GM21529 (cell line): ENCODE measurements around the gene CDC7.
"Not testable (repeated sequence)": the region's sequence is repeated elsewhere in the genome, so short reads cannot be mapped to it uniquely, and the experiment has no call there.

Experiments used
- ATAC-seq: cut with Tn5 transposase; IDR thresholded peaks from one replicate; pipeline ENCODE4 v1.9.1; 2021; ENCODE audit not compliant: unreplicated experiment

CDC7 gene

DNA sequence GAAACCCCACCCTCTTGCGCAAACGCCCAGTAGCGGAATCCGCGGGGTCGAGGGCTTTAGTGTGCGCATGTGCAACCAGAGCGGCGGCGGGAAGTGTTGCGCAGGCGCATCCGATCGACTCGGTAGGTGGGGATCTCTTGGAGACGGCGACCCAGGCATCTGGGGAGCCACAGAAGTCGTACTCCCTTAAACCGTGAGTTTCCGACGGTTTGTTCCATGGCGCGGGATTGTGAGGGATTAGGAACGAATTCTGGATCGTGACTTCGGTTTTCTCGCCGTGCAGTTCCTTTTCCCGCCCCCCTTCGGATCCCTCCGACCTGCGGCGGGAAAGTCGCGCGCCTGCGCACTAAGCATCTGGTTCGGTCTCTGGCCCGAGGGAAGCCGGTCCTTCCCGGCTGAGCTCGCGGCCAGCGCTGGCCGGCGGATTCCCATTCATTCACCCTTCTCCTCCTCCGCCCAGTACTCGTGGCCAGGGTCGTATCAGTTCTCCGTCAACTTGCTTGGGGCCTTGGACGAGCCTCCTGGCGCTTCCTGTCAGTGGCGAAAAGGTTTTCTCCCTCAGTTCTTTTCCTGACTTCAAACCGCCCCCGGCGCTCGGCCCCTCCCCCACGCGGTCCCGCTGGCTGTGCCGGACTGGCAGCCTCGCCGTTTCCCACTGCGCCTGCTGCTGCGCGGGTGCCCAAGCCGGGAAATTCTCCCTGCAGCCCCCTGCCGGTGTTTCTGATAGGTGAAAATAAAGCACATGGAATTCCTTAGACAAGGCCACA, at the start of gene CDC7:
CDC7 (plus strand) TSS at position 96 of the 767 bp plus-strand sequence. CDS start 866 bp downstream, outside the sequence.
- peak; percentile 76 for ATAC-seq

GRCh38 chr1:91454136-91454535, 46.5 kb upstream of the CDC7 start:
- ATAC-seq: no peak

DNA sequence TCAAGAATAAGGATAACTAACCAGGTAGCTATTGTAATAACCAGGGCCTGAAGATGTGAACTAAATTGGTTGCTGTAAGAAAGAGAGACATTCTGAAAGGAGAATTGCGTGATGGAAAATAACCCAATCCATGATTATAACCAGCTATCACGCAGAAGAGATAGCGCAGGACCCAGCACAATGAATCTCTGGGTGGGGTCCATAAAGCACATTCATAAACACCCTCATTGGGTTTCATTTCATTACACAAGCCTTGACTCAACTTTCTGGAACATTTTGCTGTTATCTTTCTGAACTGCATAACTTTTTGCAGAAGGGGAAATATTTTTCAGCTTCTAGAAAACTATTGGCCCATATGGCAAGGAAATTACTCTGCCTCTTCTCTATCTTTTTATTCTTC, 45.3 kb upstream of the CDC7 start:
- ATAC-seq: no peak

GRCh38 chr1:91455896-91456295, 44.8 kb upstream of the CDC7 start:
- ATAC-seq: no peak

DNA sequence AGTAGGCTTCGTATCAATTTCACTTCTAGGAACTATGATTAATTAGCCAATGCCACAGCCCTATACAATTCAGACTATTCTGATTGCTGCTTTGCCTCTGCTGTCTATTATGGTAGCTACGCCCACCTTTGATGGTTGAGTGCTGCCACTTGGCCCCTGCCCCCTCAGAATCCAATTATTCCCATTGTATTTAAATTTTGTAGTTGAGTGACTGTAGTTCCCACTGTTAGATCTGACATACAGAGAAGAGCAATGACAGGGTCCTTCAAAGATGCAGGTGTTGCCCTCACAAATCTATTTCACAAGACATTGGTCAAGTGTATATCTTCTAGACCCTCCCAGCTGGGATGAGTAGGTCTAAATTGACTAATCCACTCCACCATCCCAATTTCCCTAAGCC, 35.3 kb upstream of the CDC7 start:
- ATAC-seq: not testable (repeated sequence)

GRCh38 chr1:91476533-91477217, 24.0 kb upstream of the CDC7 start:
- ATAC-seq: no peak

DNA sequence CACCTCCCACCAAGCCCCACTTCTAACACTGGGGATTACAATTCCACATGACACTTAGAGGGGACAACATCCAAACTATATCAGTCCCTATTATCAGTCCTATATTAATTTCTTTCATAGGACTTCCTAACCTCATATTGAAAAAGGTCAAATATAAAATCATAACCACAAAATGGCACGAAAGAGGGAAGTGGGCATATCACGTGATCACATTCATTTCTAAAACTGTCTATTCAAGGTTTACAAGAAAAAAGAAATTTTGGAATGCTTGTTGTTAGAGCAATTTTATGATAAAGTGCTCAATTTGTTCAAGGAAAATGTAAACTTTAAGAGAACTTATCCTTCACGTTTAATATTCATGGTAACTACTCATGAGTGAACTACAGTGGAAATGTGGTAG, 13.2 kb upstream of the CDC7 start:
- ATAC-seq: no peak

GRCh38 chr1:91490501-91490900, 10.2 kb upstream of the CDC7 start:
- ATAC-seq: no peak

DNA sequence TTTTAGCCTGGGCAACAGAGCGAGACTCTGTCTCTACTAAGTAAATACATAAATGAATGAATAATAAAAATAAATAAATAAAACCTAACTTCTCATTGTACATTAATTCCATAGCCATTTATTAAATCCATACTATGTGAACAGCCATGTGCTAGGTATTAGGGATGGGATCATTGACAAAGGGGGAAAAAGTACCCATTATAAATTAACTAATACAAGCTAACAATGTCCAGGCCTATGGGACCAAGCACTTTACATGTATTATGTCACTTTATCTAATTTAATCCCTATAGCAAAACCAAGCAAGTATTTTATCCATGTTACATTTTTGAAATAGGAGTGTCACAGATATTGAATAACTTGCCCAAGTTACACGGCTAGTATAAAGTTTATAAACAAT, 2.6 kb upstream of the CDC7 start:
- ATAC-seq: no peak

DNA sequence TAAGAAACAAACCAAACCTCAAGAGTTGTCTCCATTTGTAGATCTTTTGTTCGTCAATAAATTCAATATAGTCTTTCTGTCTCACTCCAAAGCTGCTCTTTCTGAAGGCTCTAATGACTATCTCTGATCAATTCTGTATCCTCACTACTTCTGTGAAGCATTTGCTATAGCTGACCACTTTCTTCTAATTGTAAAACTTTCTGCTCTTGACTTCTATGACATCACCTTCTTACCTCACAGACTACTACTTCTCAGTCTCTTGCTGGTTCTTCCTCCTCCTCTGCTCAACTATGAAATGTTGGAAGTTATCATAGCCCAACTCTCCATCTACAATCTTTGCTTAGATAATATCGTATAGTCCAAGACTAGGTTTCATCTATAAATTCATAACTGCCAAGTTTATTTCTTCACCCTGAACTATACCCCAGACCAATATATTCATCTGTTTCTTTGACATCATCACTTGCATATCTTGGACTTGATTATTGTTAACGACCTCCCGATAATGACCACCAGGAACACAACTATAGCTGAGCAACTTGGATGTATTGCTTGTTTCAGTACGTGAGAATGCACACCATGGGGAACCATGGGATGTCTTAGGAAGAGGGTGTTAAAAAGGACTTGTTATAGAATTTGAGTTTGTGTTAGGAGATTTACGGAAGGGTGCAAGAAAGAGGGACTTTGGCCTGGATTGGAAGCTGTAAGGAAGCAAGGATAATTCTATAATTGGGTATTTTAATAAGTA, 2.0 kb upstream of the CDC7 start:
- no peak for ATAC-seq

DNA sequence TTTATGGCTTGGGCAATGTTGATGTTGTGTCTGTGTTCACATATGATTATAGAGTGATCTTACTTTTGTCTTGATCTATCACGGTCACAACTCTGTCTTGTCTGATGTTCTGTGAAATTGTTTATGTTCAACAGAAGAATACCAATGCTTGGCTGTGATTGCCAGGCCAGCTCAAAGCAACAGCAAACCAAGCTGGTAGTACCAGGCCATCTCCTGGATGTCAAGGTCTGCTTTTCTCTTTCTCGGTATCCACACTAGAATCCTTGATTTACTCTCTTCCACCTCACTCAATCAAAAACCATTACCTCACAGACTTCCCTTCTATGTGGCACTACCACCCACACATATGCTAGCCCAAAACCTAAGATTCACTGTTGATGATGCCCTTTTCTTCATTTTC, 1.3 kb upstream of the CDC7 start:
- no peak for ATAC-seq

DNA sequence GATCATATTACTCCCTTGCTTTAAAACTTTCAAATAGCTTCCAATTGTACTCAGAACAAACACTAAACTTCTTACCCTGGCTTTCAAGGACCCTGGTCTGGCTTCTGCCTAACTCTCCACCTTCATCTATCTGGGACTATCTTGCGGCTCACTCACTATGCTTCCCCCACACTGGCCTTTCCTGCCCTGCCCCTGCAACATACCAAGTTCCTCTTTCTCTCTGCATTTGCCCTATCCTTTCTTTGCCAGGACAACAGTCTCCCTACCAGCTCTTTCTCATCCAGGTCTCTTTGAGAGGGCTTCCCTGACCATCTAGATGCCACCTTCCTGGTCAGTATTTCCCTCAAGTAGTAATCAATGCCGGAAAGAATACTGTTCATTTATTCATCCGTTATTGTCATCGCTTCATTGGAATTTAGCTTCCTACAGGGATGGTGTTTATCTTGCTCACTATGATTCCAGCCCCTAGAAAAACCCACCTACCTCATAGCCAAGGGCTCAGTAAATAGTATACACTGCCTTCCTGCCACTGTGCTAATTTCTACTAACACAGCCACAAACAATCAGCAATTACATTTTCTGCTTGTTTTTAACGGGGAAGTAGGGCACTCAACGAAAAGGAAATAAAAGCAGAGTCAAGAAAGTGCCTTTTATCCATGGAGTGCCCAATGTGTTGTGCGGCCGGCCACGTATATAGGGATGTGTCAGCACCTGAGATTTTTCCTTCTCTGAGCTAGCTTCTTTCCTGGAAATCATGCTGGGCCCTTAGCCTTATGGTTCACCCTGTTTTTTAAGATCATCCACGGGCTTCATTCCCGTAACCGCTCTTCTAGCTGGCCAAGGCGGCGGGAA, 521 bp upstream of the CDC7 start:
- peak; percentile 11 for ATAC-seq

GRCh38 chr1:91501523-91501851, 836 bp downstream of the CDC7 start:
- ATAC-seq: peak; percentile 12

DNA sequence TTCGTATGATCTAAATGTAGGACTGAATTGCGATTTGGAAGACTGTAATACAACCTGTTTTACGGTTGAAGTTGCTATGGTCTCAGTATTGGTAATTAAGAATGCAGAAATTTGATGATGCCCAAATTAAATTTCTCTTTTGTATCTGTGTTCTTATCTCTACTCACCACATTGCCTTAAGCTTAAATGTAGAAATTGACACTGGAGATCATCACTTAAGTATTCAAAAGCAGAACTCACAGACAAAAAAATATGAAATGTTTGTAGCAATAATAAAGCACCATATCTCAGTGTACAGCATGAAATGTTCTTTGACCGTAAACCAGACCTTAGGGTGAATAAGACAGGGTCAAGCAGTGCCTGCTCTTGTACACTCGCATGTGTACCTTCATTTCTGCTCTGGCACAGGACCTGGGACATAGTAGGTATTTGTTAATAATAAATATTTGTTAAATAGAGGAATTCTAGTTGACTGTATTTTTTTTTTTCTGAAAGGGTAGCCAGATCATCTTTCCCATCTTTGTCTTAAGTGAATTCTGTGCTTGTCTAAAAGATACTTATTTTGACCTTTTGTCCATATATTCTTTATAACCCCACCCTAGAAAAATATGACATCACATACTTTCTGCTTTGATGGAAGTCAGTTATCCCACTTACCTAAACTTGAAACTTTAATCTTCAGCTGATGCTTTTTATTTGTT, 1.5 kb downstream of the CDC7 start:
- no peak for ATAC-seq

DNA sequence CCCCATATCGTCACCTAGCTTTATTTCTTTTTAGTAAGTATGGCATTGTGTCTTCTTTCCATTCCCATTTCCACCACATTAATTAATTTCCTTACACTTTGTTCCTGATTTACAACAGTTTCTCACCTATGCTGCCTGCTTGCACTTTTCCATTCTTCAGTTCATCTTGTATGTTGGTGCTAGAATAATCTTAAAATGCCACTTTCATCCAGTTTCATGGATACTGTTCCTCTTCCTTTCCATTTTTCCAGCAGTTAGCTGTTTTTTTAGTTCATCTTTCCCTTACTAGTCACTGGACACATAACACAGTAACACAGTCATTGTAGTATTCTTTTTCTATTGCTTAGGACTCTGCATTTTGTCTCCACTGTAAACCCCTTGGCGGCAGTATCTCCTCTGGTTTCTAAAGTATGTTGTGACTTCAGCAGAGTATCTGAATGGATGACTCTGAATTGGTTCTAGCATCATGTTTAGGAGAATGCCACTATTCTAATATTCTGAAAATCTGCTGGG, 2.1 kb downstream of the CDC7 start:
- ATAC-seq: no peak

DNA sequence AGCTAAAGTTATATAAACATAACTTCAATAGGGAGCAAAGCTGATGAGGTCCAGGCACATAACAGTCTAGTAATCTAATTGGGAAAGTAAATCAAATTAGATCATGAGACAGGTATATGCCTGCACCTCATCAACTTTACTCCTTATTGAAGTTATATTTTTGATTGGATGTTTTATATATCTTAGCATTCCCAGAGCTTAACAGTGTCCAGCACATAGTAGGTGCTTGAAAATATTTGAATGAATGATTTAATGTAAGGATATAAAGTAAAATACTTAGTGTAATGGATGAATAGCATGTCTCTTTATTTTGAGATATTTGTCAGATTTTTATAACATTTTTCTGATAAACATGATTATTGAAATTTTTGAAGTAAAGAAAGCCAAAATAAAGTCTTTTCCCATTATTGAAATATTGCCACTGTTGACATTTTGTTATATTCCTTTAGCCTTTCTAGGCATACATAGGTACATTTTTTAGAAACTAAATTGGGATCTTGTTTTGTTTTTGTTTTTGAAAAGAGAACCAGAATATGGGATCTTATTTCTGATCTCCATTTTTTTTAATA, 2.8 kb downstream of the CDC7 start:
- ATAC-seq: no peak

GRCh38 chr1:91503975-91504530, 3.4 kb downstream of the CDC7 start:
- ATAC-seq: no peak

GRCh38 chr1:91505086-91505485, 4.4 kb downstream of the CDC7 start:
- ATAC-seq: no peak

GRCh38 chr1:91506071-91506470, 5.4 kb downstream of the CDC7 start:
- ATAC-seq: no peak

DNA sequence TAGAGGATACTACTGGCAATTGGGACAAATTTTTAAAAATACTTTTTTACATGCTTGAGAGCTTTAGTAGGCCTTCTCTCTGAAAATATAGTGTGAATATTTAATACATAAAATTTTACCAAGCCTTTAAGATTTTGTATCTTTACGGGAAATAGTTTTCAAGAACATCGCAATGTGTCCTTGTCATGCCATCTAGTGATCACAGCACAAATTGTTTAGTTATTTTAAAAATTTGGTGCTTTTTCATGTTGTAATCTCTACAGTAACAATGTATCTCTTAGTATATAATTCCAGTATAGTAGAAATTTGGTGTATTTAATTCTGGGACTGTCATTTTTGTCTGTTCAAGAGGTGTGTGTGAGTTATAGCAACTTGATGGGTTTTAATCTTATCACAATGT, 6.7 kb downstream of the CDC7 start:
- no peak for ATAC-seq
